Measurements from ENCODE around the gene NGF.

The NGF gene

GRCh38 chr1:115295904-115296696 is 41.9 kb downstream of the NGF start:
- TF ChIP-seq CTCF (conservative IDR thresholded peaks at IDR 0.05; ENCODE audit: control insufficient read depth, insufficient read depth, low read depth, low read length): no peak
- DNase-seq (ENCODE audit: low read depth): no peak
- no peak overlapping the region for H3K4me3 ChIP-seq (ENCODE audit: control insufficient read depth, low read depth, low read length)

DNA sequence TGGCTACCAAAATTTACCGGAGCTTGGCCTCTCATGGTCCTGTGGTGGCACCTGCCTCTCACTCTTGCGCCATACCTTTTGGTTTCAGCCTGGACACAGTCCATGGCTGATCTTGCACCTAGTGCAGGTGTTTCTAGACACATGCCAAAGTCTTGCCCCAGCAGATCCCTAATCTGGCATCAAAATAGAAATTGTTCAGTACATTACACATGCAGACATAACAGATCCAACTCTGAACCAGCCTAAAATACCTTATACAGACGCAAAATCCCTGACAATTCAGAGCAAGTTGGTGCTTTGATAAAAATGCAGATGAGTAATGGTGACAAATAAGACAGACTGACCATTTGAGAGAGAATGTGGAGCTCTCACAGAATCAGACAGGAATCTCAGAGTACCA is 44.1 kb downstream of the NGF start:
- DNase-seq (ENCODE audit: low read depth): no peak
- H3K4me3 ChIP-seq (ENCODE audit: control insufficient read depth, low read depth, low read length): no peak overlapping the region
- no peak for TF ChIP-seq CTCF (conservative IDR thresholded peaks at IDR 0.05; ENCODE audit: control insufficient read depth, insufficient read depth, low read depth, low read length)

- DNase-seq (ENCODE audit: low read depth): no peak
- TF ChIP-seq CTCF (conservative IDR thresholded peaks at IDR 0.05; ENCODE audit: control insufficient read depth, insufficient read depth, low read depth, low read length): no peak
- H3K4me3 ChIP-seq (ENCODE audit: control insufficient read depth, low read depth, low read length): no peak overlapping the region
These were observed 45.0 kb downstream of the NGF start for GRCh38 chr1:115293006-115293405.

DNA sequence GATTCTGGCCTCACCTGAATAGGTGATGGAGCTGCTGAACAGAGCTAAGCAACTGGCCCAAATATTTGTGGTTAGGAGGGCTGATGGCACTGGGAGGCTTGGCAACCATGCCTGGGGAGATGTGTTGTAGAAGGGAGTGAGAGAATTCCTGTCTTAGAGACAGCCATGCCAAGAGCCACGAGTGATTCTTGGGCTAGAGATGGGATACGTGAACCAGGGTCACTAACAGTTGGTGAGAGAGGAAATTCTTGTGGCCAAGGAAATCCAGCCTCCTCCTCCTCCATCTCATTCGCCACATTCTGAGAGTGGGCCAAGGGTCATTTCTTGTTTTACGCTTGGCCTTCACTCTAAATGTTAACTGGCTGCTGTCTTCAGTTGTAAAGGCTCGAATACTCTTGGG is 46.3 kb downstream of the NGF start:
- no peak for DNase-seq (ENCODE audit: low read depth)
- no peak overlapping the region for H3K4me3 ChIP-seq (ENCODE audit: control insufficient read depth, low read depth, low read length)
- no peak for TF ChIP-seq CTCF (conservative IDR thresholded peaks at IDR 0.05; ENCODE audit: control insufficient read depth, insufficient read depth, low read depth, low read length)

GRCh38 chr1:115289940-115290339 is 48.1 kb downstream of the NGF start:
- no peak for DNase-seq (ENCODE audit: low read depth)
- no peak for TF ChIP-seq CTCF (conservative IDR thresholded peaks at IDR 0.05; ENCODE audit: control insufficient read depth, insufficient read depth, low read depth, low read length)
- no peak overlapping the region for H3K4me3 ChIP-seq (ENCODE audit: control insufficient read depth, low read depth, low read length)

DNA sequence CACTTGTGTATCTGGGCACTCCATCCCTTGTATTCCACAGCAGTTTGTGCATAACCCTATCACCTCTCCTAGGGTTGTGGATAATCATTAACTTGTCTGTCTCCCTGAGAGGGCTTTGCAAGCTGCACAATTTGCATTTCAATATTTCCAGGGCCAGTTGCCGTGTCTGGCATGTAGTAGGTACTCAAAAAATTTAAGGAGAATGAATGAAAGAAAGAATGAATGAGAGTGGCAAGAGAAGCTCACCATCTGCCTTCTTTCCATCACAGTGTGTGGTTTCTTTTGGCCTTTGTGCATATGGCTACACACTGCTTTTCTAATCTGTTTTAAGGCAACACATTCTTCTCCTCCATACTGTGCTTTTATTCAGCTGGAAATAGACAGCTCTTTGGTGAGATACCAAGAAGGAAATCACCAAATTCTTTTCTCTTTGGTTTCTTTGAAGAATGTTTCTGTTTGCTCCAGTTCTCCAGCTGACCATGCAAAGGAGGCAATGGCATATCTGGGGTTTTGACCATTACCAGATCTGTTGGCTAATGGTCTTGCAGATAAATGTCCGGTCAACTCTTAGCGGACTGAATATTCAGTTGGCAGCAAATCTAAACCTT is 49.4 kb downstream of the NGF start:
- no peak for TF ChIP-seq CTCF (conservative IDR thresholded peaks at IDR 0.05; ENCODE audit: control insufficient read depth, insufficient read depth, low read depth, low read length)
- no peak for DNase-seq (ENCODE audit: low read depth)
- no peak overlapping the region for H3K4me3 ChIP-seq (ENCODE audit: control insufficient read depth, low read depth, low read length)
